Left ventricle myocardium inferior (tissue), 1 donor: ENCODE measurements around the gene KCNQ2. TPM values are rescaled to one million over a fixed set of nuclear protein-coding genes. Genes with fewer than 3 reads are reported as not detected.
A peak's percentile ranks its signal among the peaks of the same experiment; 100 is the strongest.

ENCODE experiments used
- DNase-seq: peaks from one replicate; pipeline ENCODE4 v3.0.0-alpha.2; 2020
- H3K27ac ChIP-seq: fragments of 200-600 bp; replicated peaks from 2 replicates; pipeline ENCODE4 v1.8.0; 2021
- H3K27me3 ChIP-seq: fragments of 200-600 bp; 2 replicates; pipeline ENCODE4 v1.8.0; 2021; ENCODE audit warnings: low read depth
- H3K36me3 ChIP-seq: fragments of 200-600 bp; 2 replicates; pipeline ENCODE4 v1.8.0; 2021
- H3K4me1 ChIP-seq: fragments of 200-600 bp; 2 replicates; pipeline ENCODE4 v1.8.0; 2021
- H3K4me3 ChIP-seq: fragments of 200-600 bp; 2 replicates; pipeline ENCODE4 v1.8.0; 2021; ENCODE audit warnings: mild to moderate bottlenecking, moderate library complexity
- H3K9me3 ChIP-seq: fragments of 200-600 bp; replicated peaks from 2 replicates; pipeline ENCODE4 v1.8.0; 2021
- intact Hi-C: fragments of 100-400 bp; cut with micrococcal nuclease; formaldehyde crosslinking; loops from one replicate; pipeline ENCODE4 v1.11.0; 2022
- total RNA-seq: library from RNA; stranded (reverse); fragmentation: NEBNext Ultra II Directional; extraction: Animal tissue kit (Norgen Biotek cat#: 25700); gene quantifications from one replicate; pipeline ENCODE4 v1.2.1, GENCODE V29; 2021
- TF ChIP-seq, protein P1 (sequence below): fragments of 200-600 bp; IDR thresholded peaks from 2 replicates; pipeline ENCODE4 v1.8.0; 2021; ENCODE audit warnings: antibody characterized with exemption, mild to moderate bottlenecking, borderline replicate concordance
- donor health status: DM: no; HTN: yes; CAD: no; lungs with severe emphysema.

Gene KCNQ2
- total RNA-seq, 1 donor from 2014 or later: 2.3 TPM

DNA sequence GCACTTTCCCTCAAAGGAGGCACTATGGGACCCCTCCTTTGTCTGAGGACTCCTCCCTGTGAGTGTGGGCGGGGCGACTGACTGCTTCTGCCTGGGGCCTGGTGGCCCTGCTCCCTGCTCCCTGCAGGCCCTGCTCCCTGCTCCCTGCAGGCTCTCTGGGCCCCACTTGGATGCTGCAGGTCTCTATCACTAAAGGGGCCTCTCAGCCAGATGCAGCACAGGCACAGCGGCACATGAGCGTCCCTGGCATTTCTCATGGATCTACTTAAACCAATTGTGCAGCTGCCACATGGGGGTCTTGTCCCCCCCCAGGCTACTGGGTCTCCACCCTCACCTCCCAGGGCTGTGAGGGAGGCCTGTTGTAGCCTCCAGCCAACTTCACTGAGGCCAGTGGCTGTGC is 18.6 kb upstream of the KCNQ2 start:
- Histone ChIP-seq H3K4me3 (no peak overlapping the region), H3K4me1 (peaks cover 38% of the 10 kb centered on the region), H3K9me3 (peaks cover 4% of the 10 kb centered on the region), H3K36me3 (peaks cover 61% of the 10 kb centered on the region), H3K27ac (no peak overlapping the region), H3K27me3 (peaks cover 64% of the 10 kb centered on the region)
- no peak for DNase-seq
- TF ChIP-seq, protein P1, sequence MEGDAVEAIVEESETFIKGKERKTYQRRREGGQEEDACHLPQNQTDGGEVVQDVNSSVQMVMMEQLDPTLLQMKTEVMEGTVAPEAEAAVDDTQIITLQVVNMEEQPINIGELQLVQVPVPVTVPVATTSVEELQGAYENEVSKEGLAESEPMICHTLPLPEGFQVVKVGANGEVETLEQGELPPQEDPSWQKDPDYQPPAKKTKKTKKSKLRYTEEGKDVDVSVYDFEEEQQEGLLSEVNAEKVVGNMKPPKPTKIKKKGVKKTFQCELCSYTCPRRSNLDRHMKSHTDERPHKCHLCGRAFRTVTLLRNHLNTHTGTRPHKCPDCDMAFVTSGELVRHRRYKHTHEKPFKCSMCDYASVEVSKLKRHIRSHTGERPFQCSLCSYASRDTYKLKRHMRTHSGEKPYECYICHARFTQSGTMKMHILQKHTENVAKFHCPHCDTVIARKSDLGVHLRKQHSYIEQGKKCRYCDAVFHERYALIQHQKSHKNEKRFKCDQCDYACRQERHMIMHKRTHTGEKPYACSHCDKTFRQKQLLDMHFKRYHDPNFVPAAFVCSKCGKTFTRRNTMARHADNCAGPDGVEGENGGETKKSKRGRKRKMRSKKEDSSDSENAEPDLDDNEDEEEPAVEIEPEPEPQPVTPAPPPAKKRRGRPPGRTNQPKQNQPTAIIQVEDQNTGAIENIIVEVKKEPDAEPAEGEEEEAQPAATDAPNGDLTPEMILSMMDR: no peak
- intact Hi-C loops: no loop called here

DNA sequence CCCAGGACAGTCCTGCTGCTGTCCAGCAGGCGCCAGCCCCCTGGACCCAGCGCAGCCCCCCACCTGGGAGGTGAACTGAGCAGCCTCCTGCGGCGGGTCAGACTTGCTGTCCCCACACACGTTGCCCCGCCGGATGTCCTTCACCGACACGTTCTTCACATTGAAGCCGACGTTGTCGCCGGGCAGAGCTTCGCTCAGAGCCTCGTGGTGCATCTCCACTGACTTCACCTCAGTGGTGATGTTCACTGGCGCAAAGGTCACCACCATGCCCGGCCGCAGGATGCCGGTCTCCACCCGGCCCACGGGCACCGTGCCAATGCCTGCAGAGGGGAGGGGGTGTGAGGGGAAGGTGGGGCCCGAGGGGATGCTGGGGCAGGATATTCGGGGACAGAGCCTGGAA is 18.0 kb upstream of the KCNQ2 start:
- Histone ChIP-seq H3K9me3 (peaks cover 4% of the 10 kb centered on the region), H3K4me1 (peaks cover 31% of the 10 kb centered on the region), H3K27me3 (peaks cover 64% of the 10 kb centered on the region), H3K4me3 (no peak overlapping the region), H3K27ac (no peak overlapping the region), H3K36me3 (peaks cover 56% of the 10 kb centered on the region)
- peak; percentile 19 for DNase-seq
- intact Hi-C loops: no loop called here
- TF ChIP-seq, protein P1: no peak

DNA sequence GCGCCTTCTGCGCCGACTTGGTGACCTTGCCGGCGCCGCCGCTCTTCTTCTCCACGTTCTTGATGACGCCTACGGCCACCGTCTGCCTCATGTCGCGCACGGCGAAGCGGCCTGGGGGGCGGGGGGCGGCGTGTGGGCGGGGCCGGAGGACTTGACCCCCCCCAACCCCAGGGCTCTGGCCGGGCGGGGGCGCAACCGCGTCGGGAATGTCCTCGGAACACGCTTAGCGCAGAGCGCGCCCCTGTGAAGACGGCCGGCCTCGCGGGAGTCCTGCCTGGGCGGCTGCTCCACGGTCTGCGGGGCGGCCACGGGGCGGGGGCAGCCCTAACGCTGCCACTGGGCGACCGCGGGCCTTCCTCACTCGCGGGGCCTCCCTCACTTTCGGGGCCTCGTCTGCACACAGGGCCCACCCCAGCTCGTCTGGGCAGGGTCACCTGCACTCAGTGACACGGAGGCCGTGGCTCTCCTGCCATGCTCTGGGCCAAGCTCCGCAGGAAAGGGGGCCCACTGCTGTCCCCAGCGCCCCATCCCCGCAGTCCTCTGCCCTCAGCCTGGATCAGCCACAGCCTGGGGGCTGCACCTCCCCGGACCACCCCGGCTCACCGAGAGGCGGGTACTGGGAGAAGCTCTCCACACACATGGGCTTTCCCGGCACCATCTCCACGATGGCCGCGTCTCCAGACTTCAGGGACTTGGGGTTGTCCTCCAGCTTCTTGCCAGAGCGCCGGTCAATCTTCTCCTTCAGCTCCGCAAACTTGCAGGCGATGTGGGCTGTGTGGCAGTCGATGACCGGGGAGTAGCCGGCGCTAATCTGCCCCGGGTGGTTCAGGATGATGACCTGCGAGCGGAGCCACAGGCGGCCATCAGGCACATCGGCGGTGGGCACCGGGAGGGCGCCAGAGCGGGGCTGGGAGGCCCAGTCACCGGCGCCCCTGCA is 16.1 kb upstream of the KCNQ2 start:
- intact Hi-C loops: no loop called here
- DNase-seq: no peak

DNA sequence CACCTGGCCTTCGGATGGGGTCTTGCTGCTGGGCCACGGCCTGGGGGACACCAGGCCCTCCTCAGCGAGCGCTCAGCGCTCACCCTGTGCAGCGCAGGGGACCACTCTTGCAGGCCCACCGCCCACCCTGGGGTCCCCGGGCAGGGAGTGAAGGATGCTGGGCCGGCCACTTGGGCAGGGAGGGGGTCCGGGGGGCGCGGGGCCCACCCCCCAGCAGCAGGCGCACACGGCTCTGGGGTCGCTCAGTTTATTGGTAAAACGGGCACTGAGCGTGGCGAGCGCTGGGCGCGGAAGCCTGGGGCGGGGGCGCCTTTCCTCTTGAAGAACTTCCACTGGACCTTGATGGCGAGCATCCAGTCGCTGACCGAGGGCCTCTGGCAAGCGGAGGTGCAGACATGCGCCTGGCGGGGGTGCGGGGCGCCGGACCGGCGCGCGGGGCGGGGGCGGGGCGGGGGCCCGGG is 15.4 kb upstream of the KCNQ2 start:
- Histone ChIP-seq H3K4me1 (peaks cover 42% of the 10 kb centered on the region), H3K27ac (no peak overlapping the region), H3K36me3 (peaks cover 31% of the 10 kb centered on the region), H3K9me3 (peaks cover 4% of the 10 kb centered on the region), H3K27me3 (peaks cover 79% of the 10 kb centered on the region), H3K4me3 (no peak overlapping the region)
- TF ChIP-seq, protein P1: no peak
- intact Hi-C loops: no loop called here
- no peak for DNase-seq

More for the DNA sequence above, 16.1 kb upstream of the KCNQ2 start:
- H3K27me3 ChIP-seq: peaks cover 74% of the 10 kb centered on the region
- no peak overlapping the region for H3K27ac ChIP-seq
- H3K4me3 ChIP-seq: no peak overlapping the region
- TF ChIP-seq, protein P1: no peak
- H3K4me1 ChIP-seq: peaks cover 35% of the 10 kb centered on the region
- H3K9me3 ChIP-seq: peaks cover 4% of the 10 kb centered on the region
- H3K36me3 ChIP-seq: peaks cover 39% of the 10 kb centered on the region

DNA sequence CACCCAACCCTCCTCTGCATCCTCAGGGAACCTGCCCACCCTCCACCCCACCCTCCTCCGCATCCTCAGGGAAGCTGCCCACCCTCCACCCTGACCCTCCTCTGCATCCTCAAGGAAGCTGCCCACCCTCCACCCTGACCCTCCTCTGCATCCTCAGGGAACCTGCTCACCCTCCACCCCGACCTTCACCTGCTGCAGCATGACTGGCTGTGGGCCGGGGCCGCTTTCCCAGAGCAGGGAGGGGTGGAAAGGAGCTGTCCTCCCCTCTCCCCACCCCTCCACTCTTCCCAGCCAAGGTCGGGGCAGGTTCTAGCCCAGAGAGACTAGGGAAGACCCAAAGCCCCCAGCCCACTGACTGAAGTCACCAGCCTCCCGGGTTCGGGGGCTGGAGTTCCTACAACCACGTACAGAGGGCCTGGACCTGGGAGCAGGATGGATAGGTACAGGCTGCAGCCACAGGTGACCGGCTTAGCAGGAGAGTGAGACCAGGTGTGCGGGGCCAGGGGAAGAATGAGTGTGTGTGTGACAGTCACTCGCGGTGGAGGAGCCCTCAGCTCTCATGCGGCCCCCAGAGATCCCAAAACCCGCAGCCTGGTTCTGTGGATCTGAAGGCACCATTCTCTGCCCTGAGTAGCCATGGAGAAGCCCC is 14.8 kb upstream of the KCNQ2 start:
- H3K27ac ChIP-seq: no peak overlapping the region
- intact Hi-C loops: no loop called here
- DNase-seq: no peak
- H3K9me3 ChIP-seq: peaks cover 4% of the 10 kb centered on the region
- peaks cover 48% of the 10 kb centered on the region for H3K4me1 ChIP-seq
- peaks cover 85% of the 10 kb centered on the region for H3K27me3 ChIP-seq
- TF ChIP-seq, protein P1: no peak
- no peak overlapping the region for H3K4me3 ChIP-seq
- peaks cover 31% of the 10 kb centered on the region for H3K36me3 ChIP-seq
